Activated naive CD4-positive, alpha-beta T cell treated with anti-CD3 and anti-CD28 coated beads, Interleukin-2, amount 50 U/mL, for 72 hours (primary cell): Measurements from ENCODE around the gene ABCC3. TPM values are rescaled to one million over a fixed set of nuclear protein-coding genes. Genes with fewer than 3 reads are reported as not detected.

ENCODE experiments used
- ATAC-seq, 2 donors: fragments of 150-1000 bp; cut with Tn5 transposase; 2 replicates each; pipeline ENCODE4 v1.10.0; 2021; ENCODE audit warnings: mild to moderate bottlenecking in 2 of 2, moderate library complexity in 2 of 2
- DNase-seq, 2 donors: peaks; one replicate each; pipeline ENCODE4 v3.0.0; 2021 to 2022; ENCODE audit warnings: low spot score in 2 of 2
- H3K27ac Mint-ChIP-seq, 2 donors: one replicate each; pipeline ENCODE4 v1.8.0; 2022; ENCODE audit warnings: mild to moderate bottlenecking in 2 of 2, mixed read lengths in 2 of 2
- H3K36me3 Mint-ChIP-seq, 2 donors: one replicate each; pipeline ENCODE4 v1.8.0; 2022; ENCODE audit warnings: mixed read lengths in 2 of 2
- H3K9me3 Mint-ChIP-seq, 2 donors: one replicate each; pipeline ENCODE4 v1.8.0; 2022; ENCODE audit warnings: mixed read lengths in 2 of 2
- total RNA-seq, 2 donors: library from RNA; stranded (reverse); gene quantifications; one replicate each; pipeline ENCODE4 v1.2.3, GENCODE V29; 2022

ABCC3 gene
- total RNA-seq, 2 donors from 2014 or later = not detected

GRCh38 chr17:50619489-50619888 lies 15.2 kb upstream of the ABCC3 start:
- no peaks in the 10 kb centered on the region for H3K36me3 Mint-ChIP-seq
- H3K27ac Mint-ChIP-seq = no peak overlapping the region
- no peaks in the 10 kb centered on the region for H3K9me3 Mint-ChIP-seq
- no peak for DNase-seq
- ATAC-seq = no peak

GRCh38 chr17:50620237-50620636 lies 14.4 kb upstream of the ABCC3 start:
- ATAC-seq (no peak), DNase-seq (no peak)
- Mint-ChIP-seq H3K36me3 (no peaks in the 10 kb centered on the region), H3K27ac (no peak overlapping the region), H3K9me3 (no peaks in the 10 kb centered on the region)

- no peak overlapping the region for H3K27ac Mint-ChIP-seq
- no peaks in the 10 kb centered on the region for H3K9me3 Mint-ChIP-seq
- no peaks in the 10 kb centered on the region for H3K36me3 Mint-ChIP-seq
- ATAC-seq (no peak), DNase-seq (no peak)
Observed at GRCh38 chr17:50620858-50621257, 13.8 kb upstream of the ABCC3 start.

- no peak for ATAC-seq
- H3K27ac Mint-ChIP-seq = peak overlapping the region in 1 of 2 donors; percentile 8
- no peak for DNase-seq
- no peaks in the 10 kb centered on the region for H3K36me3 Mint-ChIP-seq
- no peaks in the 10 kb centered on the region for H3K9me3 Mint-ChIP-seq
Observed at GRCh38 chr17:50621574-50622031, 13.1 kb upstream of the ABCC3 start.

- DNase-seq (no peak), ATAC-seq (no peak)
- Mint-ChIP-seq H3K27ac (no peak overlapping the region), H3K36me3 (no peaks in the 10 kb centered on the region), H3K9me3 (no peaks in the 10 kb centered on the region)
Observed at GRCh38 chr17:50624321-50624934, 10.3 kb upstream of the ABCC3 start.

GRCh38 chr17:50625032-50625871 lies 9.4 kb upstream of the ABCC3 start:
- Mint-ChIP-seq H3K27ac (no peak overlapping the region), H3K36me3 (no peaks in the 10 kb centered on the region), H3K9me3 (no peaks in the 10 kb centered on the region)
- no peak for ATAC-seq
- DNase-seq = no peak

- ATAC-seq = peak; percentile 80 to 86
- Mint-ChIP-seq H3K36me3 (no peaks in the 10 kb centered on the region), H3K9me3 (no peaks in the 10 kb centered on the region), H3K27ac (no peak overlapping the region)
- DNase-seq = peak; percentile 69 to 73
Observed at GRCh38 chr17:50626037-50626574, 8.6 kb upstream of the ABCC3 start.

GRCh38 chr17:50627036-50627781 lies 7.5 kb upstream of the ABCC3 start:
- no peak for DNase-seq
- Mint-ChIP-seq H3K9me3 (no peaks in the 10 kb centered on the region), H3K36me3 (no peaks in the 10 kb centered on the region), H3K27ac (no peak overlapping the region)
- ATAC-seq = no peak

GRCh38 chr17:50627782-50628601 lies 6.7 kb upstream of the ABCC3 start:
- DNase-seq = no peak
- no peaks in the 10 kb centered on the region for H3K9me3 Mint-ChIP-seq

GRCh38 chr17:50629902-50630301 lies 4.8 kb upstream of the ABCC3 start:
- Mint-ChIP-seq H3K9me3 (no peaks in the 10 kb centered on the region), H3K27ac (no peak overlapping the region), H3K36me3 (no peaks in the 10 kb centered on the region)
- ATAC-seq (no peak), DNase-seq (no peak)

More at GRCh38 chr17:50627782-50628601, 6.7 kb upstream of the ABCC3 start:
- Mint-ChIP-seq H3K36me3 (no peaks in the 10 kb centered on the region), H3K27ac (no peak overlapping the region)
- ATAC-seq = no peak

GRCh38 chr17:50630524-50631194 lies 4.0 kb upstream of the ABCC3 start:
- H3K9me3 Mint-ChIP-seq = no peaks in the 10 kb centered on the region
- no peaks in the 10 kb centered on the region for H3K36me3 Mint-ChIP-seq
- H3K27ac Mint-ChIP-seq = no peak overlapping the region
- peak; percentile 74 to 75 for ATAC-seq
- peak in 1 of 2 donors; percentile 77 for DNase-seq

GRCh38 chr17:50631195-50631907 lies 3.3 kb upstream of the ABCC3 start:
- no peak overlapping the region for H3K27ac Mint-ChIP-seq
- no peaks in the 10 kb centered on the region for H3K36me3 Mint-ChIP-seq
- DNase-seq (no peak), ATAC-seq (no peak)
- no peaks in the 10 kb centered on the region for H3K9me3 Mint-ChIP-seq

GRCh38 chr17:50631908-50632571 lies 2.6 kb upstream of the ABCC3 start:
- DNase-seq = no peak
- no peak for ATAC-seq
- Mint-ChIP-seq H3K27ac (no peak overlapping the region), H3K9me3 (no peaks in the 10 kb centered on the region), H3K36me3 (no peaks in the 10 kb centered on the region)

GRCh38 chr17:50632637-50633036 lies 2.0 kb upstream of the ABCC3 start:
- no peaks in the 10 kb centered on the region for H3K36me3 Mint-ChIP-seq
- no peaks in the 10 kb centered on the region for H3K9me3 Mint-ChIP-seq
- DNase-seq (no peak), ATAC-seq (no peak)
- no peak overlapping the region for H3K27ac Mint-ChIP-seq

GRCh38 chr17:50633683-50634082 lies 998 bp upstream of the ABCC3 start:
- H3K36me3 Mint-ChIP-seq = no peaks in the 10 kb centered on the region
- H3K27ac Mint-ChIP-seq = no peak overlapping the region
- ATAC-seq = no peak
- DNase-seq = no peak
- no peaks in the 10 kb centered on the region for H3K9me3 Mint-ChIP-seq
